ENCODE data around the gene TM7SF3. TPM values are rescaled to one million over a fixed set of nuclear protein-coding genes. Genes with fewer than 3 reads are reported as not detected.
"Not testable (repeated sequence)": the region's sequence is repeated elsewhere in the genome, so short reads cannot be mapped to it uniquely, and the experiment has no call there.

The TM7SF3 gene
- total RNA-seq, 1 donor from 2014 or later: 96.5 TPM

DNA sequence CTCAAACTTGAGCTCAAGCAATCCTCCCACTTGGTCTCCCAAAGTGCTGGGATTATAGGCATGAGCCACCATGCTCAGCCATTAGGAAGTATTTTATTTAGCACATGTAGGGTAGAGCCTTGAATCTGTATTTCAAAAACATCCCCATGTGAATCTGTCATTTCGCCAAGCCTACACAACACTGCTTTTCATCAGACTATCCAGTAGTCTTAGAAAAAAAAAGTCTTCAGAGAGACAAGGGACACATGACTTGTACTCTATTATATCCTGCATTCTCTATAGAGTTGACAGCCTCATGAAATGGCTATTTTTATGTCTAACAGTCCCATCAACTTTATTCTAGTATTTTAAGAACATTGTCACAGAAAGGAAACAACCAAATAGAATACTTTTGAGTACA, 35.4 kb downstream of the TM7SF3 start:
- ATAC-seq: no peak

- peak; percentile 71 for ATAC-seq
Observed at GRCh38 chr12:26976687-26977086, 37.5 kb downstream of the TM7SF3 start.

DNA sequence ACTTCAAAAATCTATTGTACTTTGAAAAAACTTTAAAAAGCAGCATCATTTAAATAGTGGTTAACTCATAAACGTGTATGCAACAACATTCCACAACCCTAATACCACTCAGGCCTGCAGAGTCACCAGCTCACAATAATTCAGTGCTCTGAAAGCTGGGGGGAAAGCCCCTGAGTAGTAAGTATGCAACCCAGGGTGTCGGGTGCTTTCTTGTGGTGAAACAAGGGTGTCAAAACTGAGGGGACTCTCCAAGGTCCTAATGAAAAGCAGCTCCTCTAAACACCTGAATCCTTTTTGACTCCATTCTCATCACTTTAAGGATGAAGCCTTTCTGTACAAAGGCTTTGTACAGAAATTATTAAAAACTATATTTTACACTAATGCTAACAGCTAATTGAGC, 42.2 kb downstream of the TM7SF3 start:
- no peak for ATAC-seq

DNA sequence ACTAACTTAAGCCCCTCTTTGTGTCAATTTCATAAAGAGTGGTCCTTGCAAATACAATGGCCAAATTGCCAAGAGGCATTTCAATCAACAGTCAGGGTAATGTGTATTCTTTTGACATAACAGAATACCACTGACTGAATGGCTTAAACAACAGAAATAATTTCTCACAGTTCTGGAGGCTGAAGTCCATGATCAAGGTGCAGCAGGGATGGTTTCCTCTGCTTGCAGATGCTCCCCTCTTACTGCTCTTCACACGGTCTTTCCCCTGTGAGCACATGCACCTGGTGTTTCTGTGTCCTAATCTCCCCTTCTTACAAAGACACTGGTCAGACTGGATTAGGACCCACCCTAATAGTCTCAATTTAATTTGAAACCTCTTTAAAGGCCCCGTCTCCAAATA, 44.0 kb downstream of the TM7SF3 start:
- no peak for ATAC-seq

- ATAC-seq: no peak
Observed at GRCh38 chr12:26966842-26967241, 47.3 kb downstream of the TM7SF3 start.

DNA sequence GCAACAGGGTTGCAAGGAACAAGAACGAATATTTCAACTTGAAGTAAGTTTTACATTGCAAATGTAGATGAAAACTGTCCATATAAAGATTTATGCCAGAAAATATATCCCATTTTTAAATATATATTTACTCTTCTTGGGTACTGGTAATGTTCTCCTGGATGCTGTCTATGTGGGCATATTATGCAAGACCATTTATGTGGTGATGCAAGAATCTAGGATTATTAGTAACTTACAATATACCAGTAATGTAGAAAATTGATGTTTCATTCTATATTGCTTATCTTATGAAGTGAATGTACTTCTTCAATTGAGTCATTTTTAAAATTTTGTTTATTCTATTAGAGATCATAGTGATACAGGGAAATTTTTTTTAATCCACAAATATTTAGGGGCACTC, 50.8 kb downstream of the TM7SF3 start:
- ATAC-seq: no peak

DNA sequence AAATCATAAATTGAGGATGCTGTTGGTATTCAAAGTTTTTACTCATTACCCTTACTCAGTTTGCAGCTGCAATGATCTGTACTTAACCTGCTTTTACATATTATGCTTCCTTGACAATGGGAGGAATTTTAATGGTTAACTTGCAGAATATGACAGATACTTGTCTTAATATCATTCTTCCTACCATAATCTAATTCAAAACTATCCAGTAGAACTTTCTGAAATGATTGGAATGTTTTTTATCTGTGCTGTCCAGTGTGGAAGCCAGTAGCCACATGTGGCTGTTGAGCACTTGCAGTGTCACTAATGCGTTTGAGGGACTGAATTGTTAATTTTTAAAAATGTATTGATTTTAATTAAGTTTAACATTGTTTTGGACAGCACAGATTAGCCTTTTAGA, 52.4 kb downstream of the TM7SF3 start:
- no peak for ATAC-seq

- not testable (repeated sequence) for ATAC-seq
Observed at GRCh38 chr12:26961391-26961790, 52.8 kb downstream of the TM7SF3 start.

GRCh38 chr12:26954027-26954426, 60.2 kb downstream of the TM7SF3 start:
- no peak for ATAC-seq

DNA sequence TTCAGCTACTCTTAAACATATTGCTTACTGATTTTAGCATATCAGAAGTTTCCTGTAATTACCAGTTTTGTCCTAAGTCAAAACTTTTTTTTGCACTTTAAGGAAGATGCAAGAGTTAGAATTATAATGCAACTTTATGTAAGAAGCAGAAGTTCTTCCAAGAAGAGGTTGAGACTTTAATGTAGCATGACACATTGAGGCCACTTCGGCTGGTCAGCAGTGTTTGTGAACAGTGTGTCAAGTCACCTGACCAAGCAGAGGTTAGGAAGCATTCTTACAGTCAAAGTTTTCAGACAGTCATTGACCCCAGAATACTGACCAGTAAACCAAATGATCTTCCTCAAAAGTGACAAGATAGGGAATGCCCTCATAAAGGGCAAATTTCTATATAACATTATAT, 60.7 kb downstream of the TM7SF3 start:
- no peak for ATAC-seq

DNA sequence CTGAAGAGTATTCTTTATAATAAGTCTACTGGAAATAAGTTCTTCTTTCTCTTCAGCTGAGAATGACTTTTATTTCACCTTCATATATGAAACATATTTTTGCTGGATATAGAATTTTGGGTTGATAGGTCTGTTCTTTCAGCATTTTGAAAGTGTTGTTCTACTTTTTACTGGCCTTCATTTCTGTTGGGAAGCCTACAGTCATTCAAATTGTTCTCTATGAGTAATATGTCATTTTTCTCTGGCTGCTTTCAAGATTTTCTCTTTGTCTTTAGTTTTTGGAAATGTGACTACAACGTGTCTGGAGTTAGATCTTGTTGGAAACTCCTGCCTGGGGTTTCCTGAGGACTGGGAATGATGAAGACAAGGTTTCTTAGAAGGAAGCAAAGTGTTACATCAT, 65.9 kb downstream of the TM7SF3 start:
- no peak for ATAC-seq

DNA sequence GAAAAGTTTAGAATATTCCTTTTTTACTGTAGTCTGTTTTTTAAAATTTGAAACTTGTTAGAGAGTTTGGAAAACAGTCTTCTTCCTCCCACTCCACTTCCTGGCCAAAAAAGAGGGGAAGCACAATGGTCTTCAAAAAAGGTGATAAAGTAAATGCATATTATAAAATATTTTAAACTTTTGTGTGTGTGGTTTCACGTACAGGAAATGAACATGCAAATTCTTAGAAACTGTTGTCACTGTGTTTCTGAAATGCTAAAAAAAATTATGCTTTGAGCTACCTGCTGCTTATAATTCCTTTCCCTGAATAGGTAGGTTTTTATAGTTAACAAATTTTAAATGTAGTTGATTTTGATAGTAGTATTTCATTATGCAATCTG, 73.0 kb downstream of the TM7SF3 start:
- no peak for ATAC-seq

- ATAC-seq: no peak
Observed at GRCh38 chr12:26940516-26941214, 73.5 kb downstream of the TM7SF3 start.

- ATAC-seq: no peak
Observed at GRCh38 chr12:26939953-26940352, 74.2 kb downstream of the TM7SF3 start.

GRCh38 chr12:26939192-26939832, 74.9 kb downstream of the TM7SF3 start:
- no peak for ATAC-seq

DNA sequence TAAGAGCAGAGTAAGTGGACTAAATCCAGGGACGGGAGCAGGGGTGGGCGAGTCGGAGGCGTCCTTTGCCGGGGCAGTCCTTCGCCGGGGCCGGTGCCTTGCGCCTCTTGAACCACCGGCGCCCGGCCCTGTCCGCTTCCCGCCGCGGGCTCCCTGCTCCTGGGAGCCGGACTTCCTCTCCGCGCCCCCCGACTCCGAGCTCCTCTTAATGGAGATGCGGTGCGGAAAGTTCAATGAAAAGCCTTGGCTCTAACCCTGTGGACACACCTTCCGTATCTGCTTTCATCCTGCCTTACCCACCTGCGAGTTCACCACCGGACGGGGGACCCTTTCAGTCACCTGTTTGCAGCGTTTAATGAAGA, 75.5 kb downstream of the TM7SF3 start:
- peak; percentile 11 for ATAC-seq

DNA sequence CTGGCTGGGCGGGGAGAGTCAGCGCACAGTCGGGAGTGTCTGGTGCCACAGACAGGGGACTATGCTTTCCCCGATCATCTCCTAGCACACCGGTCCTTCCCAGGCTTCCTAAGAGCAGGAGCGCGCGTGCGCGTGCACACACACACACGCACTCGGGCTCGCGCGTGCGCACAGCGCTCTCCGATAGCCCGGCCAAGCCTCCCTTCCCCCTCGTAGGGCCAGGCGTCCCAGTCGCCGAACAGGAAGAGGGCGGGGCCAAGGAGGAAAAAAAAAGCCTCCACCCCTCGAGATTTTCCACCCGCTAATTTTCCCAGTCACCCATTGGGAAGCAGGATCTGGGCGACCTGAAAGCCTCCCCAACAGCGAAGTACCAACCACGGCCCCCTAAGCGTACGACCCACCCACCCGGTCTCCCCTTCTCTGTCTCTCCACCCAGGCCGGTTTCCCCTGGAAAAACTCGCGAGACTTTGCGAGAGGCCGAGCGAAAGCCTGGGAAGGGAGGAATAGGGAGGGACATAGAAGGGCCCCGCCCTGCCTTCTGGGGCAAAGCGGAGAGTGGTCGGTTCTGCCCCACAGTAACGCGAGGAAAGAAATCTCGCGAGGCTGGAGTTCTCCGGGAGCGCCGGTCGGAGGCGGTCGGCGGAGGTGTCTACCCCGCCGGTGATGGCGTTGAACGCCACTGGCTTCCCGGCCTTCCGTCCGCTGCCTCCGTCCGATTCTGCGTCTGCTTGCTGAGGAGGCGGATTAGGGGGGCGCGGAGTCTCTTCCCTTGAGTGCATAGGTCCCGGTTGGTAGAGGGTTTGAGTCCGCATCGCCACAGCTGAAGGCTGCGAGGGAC, 76.1 kb downstream of the TM7SF3 start, which contains the start of the genes FGFR1OP2 and INTS13:
FGFR1OP2 (plus strand) TSS at position 608 of the 838 bp plus-strand sequence. CDS start 15,689 bp downstream, outside the sequence.
INTS13 (minus strand) TSS at position 119 of the 838 bp plus-strand sequence. CDS start 1,178 bp downstream, outside the sequence.
- peak; percentile 98 for ATAC-seq

GRCh38 chr12:26937443-26937862, 76.7 kb downstream of the TM7SF3 start:
- ATAC-seq: no peak

DNA sequence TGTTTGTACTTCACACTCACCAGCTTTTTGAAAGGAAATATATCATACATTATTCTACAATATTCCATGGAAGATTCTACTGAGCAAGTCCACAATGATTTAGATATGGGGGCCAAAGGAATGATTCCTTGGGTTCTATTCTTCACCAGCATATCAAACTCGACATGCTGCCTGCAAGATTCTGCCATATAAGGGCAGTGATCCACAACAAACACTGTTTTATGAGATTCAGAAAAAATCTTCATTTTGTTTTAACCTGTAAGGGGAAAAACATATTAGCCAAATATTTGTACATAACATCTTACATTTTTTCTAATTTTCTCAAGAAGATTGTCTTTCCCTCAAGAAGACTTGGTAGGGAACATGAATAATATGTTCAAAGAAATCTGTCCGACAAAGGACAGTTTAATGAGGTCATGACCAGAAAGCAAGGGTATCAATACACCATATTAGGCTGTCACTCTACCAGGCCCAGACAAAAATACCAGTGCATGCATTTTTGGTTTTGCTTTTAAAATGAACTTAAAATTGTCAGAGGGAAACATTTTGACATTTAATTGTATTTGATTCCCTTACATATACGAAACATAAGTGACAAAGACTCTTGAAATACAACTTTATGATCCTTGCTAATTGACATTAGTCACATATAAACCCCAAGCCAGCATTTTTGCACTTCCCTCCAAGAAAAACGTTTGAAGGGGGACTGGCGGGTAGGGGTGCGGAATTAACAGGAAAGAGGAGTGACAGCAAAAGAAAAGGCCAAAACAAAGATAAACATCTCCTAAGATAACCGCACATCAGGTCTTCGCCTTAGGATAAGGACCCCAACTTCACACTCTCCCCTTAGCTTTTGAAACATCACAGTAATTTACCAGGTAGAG, 77.4 kb downstream of the TM7SF3 start:
- no peak for ATAC-seq

GRCh38 chr12:26935636-26936378, 78.4 kb downstream of the TM7SF3 start:
- ATAC-seq: no peak

DNA sequence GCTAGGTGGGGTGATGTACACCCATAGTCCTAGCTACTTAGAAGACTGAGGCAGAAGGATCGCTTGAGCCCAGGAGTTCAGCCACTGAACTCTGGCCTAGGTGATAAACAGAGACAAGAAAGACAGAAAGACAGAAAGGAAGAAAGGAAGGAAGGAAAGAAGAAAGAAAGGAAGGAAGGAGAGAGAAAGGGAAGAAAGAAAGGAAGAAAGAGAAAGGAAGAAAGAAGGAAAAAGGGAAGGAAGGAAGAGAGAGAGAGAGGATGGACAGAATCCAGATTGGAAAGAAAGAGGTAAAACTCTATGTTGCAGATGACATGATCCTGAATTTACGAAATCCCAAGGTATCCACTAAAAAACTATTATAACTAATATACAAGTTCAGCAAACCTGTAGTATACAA, 84.6 kb downstream of the TM7SF3 start:
- no peak for ATAC-seq

DNA sequence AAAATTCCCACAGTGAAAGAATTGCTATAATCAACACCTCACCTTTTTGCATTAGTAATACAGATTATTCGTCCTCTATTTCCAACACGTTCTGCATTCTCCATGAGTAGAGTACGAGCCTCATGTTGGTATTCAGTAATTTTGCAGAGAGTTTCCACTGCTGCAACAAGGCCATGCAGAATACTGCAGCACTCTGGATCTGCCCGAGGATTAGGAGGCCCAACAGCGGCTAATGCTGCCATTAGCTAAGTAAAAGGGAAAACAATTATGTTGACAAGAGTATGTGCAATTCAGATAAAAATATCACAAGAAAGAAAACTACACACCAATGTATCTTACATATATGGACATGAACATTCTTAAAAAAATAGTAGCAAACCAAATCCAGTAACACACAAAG, 85.5 kb downstream of the TM7SF3 start:
- ATAC-seq: no peak
